Neural crest cell (in vitro differentiated cells): ENCODE data around the gene ENPP5. TPM values are rescaled to one million over a fixed set of nuclear protein-coding genes. Genes with fewer than 3 reads are reported as not detected.
"Not testable (repeated sequence)": the region's sequence is repeated elsewhere in the genome, so short reads cannot be mapped to it uniquely, and the experiment has no call there.

ENCODE experiments used
- DNase-seq: peaks from one replicate; pipeline ENCODE4 v3.0.0; 2021; ENCODE audit warnings: low read depth, mixed read lengths, low spot score
- H3K27ac Mint-ChIP-seq: one replicate; pipeline ENCODE4 v1.8.0; 2021; ENCODE audit warnings: mild to moderate bottlenecking, mixed read lengths; ENCODE audit not compliant: unreplicated experiment
- H3K27me3 Mint-ChIP-seq: 2 replicates; pipeline ENCODE4 v1.8.0; 2021; ENCODE audit warnings: low read depth, mild to moderate bottlenecking, mixed read lengths
- H3K36me3 Mint-ChIP-seq: 2 replicates; pipeline ENCODE4 v1.8.0; 2021; ENCODE audit warnings: low read depth, mild to moderate bottlenecking, mixed read lengths
- H3K4me1 Mint-ChIP-seq: 2 replicates; pipeline ENCODE4 v1.8.0; 2021; ENCODE audit warnings: mixed read lengths
- H3K4me3 Mint-ChIP-seq: one replicate; pipeline ENCODE4 v1.8.0; 2021; ENCODE audit warnings: mild to moderate bottlenecking, mixed read lengths
- H3K9me3 Mint-ChIP-seq: 2 replicates; pipeline ENCODE4 v1.8.0; 2021; ENCODE audit warnings: mixed read lengths
- total RNA-seq: library from RNA; stranded (reverse); gene quantifications from 2 replicates; pipeline ENCODE4 v1.2.1, GENCODE V29; 2021
- TF ChIP-seq, protein P1 (sequence below): fragments of 200-600 bp; sonication (generic); conservative IDR thresholded peaks from 2 replicates; pipeline ENCODE4 v1.5.0; 2021; ENCODE audit warnings: antibody characterized with exemption, mild to moderate bottlenecking

Gene ENPP5
- total RNA-seq, 1 donor from 2014 or later: 0.68 TPM

DNA sequence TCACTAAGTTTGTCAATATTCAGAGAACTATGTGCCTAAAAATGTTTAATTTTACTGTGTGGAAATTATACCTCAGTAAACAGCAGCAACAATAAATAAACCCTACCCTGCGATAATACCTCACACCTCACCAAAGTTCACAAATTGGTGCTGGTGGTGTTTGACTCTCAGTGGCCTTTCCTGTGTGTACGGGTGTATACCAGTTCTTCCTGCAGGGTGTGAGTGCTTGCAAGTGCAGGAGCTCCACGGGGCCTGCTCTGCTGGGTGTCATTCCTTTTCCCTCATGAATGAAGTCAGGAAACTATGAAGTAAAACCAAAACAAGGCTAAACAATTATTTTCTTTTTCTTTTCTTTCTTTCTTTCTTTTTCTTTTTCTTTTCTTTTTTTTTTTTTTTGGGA is 4.1 kb upstream of the ENPP5 start:
- Mint-ChIP-seq H3K27ac (no peak overlapping the region), H3K36me3 (no peaks in the 10 kb centered on the region), H3K4me1 (peaks cover 6% of the 10 kb centered on the region), H3K4me3 (no peak overlapping the region), H3K27me3 (peaks cover 50% of the 10 kb centered on the region), H3K9me3 (no peaks in the 10 kb centered on the region)
- TF ChIP-seq, protein P1, sequence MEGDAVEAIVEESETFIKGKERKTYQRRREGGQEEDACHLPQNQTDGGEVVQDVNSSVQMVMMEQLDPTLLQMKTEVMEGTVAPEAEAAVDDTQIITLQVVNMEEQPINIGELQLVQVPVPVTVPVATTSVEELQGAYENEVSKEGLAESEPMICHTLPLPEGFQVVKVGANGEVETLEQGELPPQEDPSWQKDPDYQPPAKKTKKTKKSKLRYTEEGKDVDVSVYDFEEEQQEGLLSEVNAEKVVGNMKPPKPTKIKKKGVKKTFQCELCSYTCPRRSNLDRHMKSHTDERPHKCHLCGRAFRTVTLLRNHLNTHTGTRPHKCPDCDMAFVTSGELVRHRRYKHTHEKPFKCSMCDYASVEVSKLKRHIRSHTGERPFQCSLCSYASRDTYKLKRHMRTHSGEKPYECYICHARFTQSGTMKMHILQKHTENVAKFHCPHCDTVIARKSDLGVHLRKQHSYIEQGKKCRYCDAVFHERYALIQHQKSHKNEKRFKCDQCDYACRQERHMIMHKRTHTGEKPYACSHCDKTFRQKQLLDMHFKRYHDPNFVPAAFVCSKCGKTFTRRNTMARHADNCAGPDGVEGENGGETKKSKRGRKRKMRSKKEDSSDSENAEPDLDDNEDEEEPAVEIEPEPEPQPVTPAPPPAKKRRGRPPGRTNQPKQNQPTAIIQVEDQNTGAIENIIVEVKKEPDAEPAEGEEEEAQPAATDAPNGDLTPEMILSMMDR: no peak
- DNase-seq: no peak

DNA sequence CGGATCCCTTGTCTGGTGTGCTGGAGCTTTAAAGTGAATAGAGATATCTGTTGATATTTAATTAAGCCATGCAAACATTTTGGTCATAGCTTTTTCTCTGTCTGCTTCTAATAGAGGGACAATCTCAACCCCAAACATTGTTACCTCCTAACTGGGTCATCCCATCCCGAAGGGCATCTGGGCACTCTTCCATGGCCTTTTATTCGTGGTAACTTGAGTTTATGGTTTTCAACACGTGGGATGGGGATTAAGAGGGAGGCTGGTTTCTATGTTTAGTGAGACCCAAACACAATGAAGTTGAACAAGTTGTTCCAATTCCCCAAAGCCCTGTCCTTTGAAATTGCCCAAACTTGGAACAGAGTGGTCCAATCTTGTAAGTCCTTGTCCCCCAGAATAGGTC is 1.4 kb upstream of the ENPP5 start:
- Mint-ChIP-seq H3K27ac (no peak overlapping the region), H3K4me3 (peak overlapping the region; percentile 18), H3K27me3 (peaks cover 47% of the 10 kb centered on the region), H3K4me1 (peaks cover 7% of the 10 kb centered on the region), H3K9me3 (no peaks in the 10 kb centered on the region), H3K36me3 (no peaks in the 10 kb centered on the region)
- TF ChIP-seq, protein P1: no peak
- no peak for DNase-seq

DNA sequence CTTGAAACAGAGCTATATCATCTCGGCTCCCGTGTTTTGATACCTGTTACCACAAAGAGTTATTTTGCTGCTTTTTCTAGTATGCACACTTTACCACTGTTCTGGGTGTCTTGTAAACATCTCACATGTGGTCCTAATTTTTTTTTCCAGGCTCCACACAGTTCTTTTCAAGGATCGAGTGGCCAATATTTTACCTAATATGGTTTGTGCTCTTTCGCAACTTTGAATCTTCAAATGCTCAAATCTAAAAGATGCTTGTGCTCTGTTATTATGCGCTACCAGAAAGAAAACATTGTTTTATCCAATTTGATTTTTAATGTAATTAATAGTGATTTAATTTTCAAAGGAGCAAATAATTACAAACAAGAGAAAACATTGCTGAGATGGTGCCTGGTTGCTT is 10.7 kb downstream of the ENPP5 start:
- Mint-ChIP-seq H3K36me3 (peaks cover 2% of the 10 kb centered on the region), H3K9me3 (peaks cover 6% of the 10 kb centered on the region), H3K4me1 (no peaks in the 10 kb centered on the region), H3K27ac (no peak overlapping the region), H3K27me3 (peaks cover 3% of the 10 kb centered on the region), H3K4me3 (no peak overlapping the region)
- TF ChIP-seq, protein P1: no peak
- no peak for DNase-seq

DNA sequence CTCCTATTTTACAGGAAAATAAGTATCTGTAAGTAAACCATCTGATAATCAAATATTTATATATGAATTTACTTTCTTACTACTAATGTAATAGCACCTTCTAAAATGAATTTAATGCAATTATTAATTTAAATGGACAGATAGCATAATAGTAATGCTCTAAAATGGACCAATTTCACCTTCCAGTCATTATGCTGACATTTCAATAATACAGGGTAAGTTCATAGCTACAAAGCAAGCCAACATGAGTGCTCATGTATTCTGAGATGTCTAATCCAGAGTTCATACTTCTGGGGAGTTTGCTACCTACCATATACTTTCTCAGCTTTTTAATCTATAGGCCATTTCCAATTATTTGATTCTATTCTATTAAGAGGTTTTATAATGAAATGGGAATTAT is 11.6 kb downstream of the ENPP5 start:
- peaks cover 2% of the 10 kb centered on the region for H3K36me3 Mint-ChIP-seq
- TF ChIP-seq, protein P1: no peak
- peaks cover 3% of the 10 kb centered on the region for H3K27me3 Mint-ChIP-seq
- no peak overlapping the region for H3K27ac Mint-ChIP-seq
- H3K9me3 Mint-ChIP-seq: peaks cover 6% of the 10 kb centered on the region
- no peak for DNase-seq
- no peak overlapping the region for H3K4me3 Mint-ChIP-seq
- H3K4me1 Mint-ChIP-seq: no peaks in the 10 kb centered on the region

DNA sequence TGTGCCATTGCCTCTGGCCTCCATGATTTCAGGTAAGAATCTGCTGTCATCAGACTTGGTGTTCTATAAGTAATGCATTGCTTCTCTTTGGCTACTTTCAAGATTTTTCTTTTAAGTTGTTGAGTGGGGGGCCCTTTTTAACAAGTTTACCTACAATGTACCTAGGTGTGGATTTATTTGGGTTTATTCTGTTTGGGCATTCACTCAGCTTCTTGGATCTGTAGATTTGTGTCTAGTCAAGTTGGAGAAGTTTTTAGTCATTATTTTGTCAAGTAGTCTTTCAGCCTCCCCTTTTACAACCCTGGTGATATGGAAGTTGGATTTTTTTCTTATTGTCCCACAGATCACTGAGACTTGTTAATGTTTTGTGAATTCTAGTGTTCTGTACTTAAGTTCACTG is 14.1 kb downstream of the ENPP5 start:
- no peak overlapping the region for H3K4me3 Mint-ChIP-seq
- TF ChIP-seq, protein P1: no peak
- H3K4me1 Mint-ChIP-seq: no peaks in the 10 kb centered on the region
- DNase-seq: no peak
- H3K27ac Mint-ChIP-seq: no peak overlapping the region
- peaks cover 6% of the 10 kb centered on the region for H3K9me3 Mint-ChIP-seq
- peaks cover 3% of the 10 kb centered on the region for H3K27me3 Mint-ChIP-seq
- peaks cover 2% of the 10 kb centered on the region for H3K36me3 Mint-ChIP-seq

DNA sequence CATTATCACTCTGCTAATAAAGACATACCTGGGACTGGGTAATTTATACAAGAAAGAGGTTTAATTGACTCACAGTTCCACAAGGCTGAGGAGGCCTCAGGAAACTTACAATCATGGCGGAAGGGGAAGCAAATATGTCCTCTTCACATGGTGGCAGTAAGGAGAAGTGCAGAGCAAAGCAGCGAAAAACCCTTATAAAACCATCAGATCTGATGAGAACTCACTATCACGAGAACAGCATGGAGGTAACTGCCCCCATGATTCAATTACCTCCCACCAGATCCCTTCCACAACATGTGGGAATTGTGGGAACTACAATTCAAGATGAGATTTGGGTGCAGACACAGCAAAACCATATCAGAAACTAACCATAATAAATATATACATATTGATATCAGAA is 21.7 kb downstream of the ENPP5 start:
- DNase-seq, H3K4me3 Mint-ChIP-seq, H3K36me3 Mint-ChIP-seq, H3K27ac Mint-ChIP-seq, H3K27me3 Mint-ChIP-seq, H3K9me3 Mint-ChIP-seq, H3K4me1 Mint-ChIP-seq: not testable (repeated sequence)
